Omental fat pad (tissue), 4 donors: ENCODE measurements around the gene MT1A. TPM values are rescaled to one million over a fixed set of nuclear protein-coding genes. Genes with fewer than 3 reads are reported as not detected.

Experiments used
- ATAC-seq: fragments of 150-250 bp; one replicate; pipeline ENCODE4 v1.9.1; 2016; ENCODE audit warnings: mild to moderate bottlenecking, moderate library complexity; ENCODE audit not compliant: low FRiP score
- DNase-seq: peaks from one replicate; pipeline ENCODE4 v3.0.0-alpha.2; 2019; ENCODE audit warnings: low spot score
- CTCF ChIP-seq, 3 donors: fragments of 450-650 bp; IDR thresholded peaks; one replicate each; pipeline ENCODE4 v1.5.1; 2016 to 2017; ENCODE audit warnings: antibody characterized with exemption in 3 of 3, mild to moderate bottlenecking in 3 of 3, moderate library complexity in 2 of 3
- total RNA-seq, 4 donors: library from RNA; depleted of rRNA; stranded (reverse); fragments of >200 nt; gene quantifications; one replicate each; pipeline ENCODE4 v1.1.0, GENCODE V29; 2016

MT1A gene
- total RNA-seq, 4 donors from 2014 or later, result 88.4 to 1,854 (median 643) TPM

GRCh38 chr16:56606476-56607108, 31.9 kb upstream of the MT1A start:
- DNase-seq (no peak), ATAC-seq (peak; percentile 19)
- TF ChIP-seq CTCF (IDR thresholded peaks at IDR 0.05), result no peak

GRCh38 chr16:56607109-56607618, 31.3 kb upstream of the MT1A start:
- DNase-seq (peak; percentile 82), ATAC-seq (peak; percentile 53)
- TF ChIP-seq CTCF (IDR thresholded peaks at IDR 0.05), result no peak

- no peak for TF ChIP-seq CTCF (IDR thresholded peaks at IDR 0.05)
- DNase-seq, result no peak
- no peak for ATAC-seq
Measured at GRCh38 chr16:56607675-56608042, 30.8 kb upstream of the MT1A start.

- no peak for TF ChIP-seq CTCF (IDR thresholded peaks at IDR 0.05)
- DNase-seq (peak; percentile 91), ATAC-seq (peak; percentile 51)
Measured at GRCh38 chr16:56608043-56608875, 30.2 kb upstream of the MT1A start, which contains the start of gene MT2A. TSS of gene MT2A (plus strand) at chr16:56608584. CDS start at chr16:56608656, 72 bp downstream.

- DNase-seq, result no peak
- TF ChIP-seq CTCF (IDR thresholded peaks at IDR 0.05), result no peak
- ATAC-seq, result no peak
Measured at GRCh38 chr16:56608876-56609462, 29.5 kb upstream of the MT1A start.

- ATAC-seq, result no peak
- no peak for TF ChIP-seq CTCF (IDR thresholded peaks at IDR 0.05)
- no peak for DNase-seq
Measured at GRCh38 chr16:56609463-56609921, 29.0 kb upstream of the MT1A start.
